Transverse colon (tissue), 3 donors: ENCODE data around the gene KLF13.

Experiments used
- POLR2A ChIP-seq: fragments of 450-650 bp; IDR thresholded peaks from one replicate; pipeline ENCODE4 v1.6.1; 2016; ENCODE audit warnings: antibody characterized with exemption, mild to moderate bottlenecking, moderate library complexity
- POLR2AphosphoS5 ChIP-seq, 3 donors: sonication (generic); formaldehyde crosslinking; IDR thresholded peaks; one replicate each; pipeline ENCODE4 v1.6.1; 2016; ENCODE audit warnings: antibody characterized with exemption in 3 of 3

DNA sequence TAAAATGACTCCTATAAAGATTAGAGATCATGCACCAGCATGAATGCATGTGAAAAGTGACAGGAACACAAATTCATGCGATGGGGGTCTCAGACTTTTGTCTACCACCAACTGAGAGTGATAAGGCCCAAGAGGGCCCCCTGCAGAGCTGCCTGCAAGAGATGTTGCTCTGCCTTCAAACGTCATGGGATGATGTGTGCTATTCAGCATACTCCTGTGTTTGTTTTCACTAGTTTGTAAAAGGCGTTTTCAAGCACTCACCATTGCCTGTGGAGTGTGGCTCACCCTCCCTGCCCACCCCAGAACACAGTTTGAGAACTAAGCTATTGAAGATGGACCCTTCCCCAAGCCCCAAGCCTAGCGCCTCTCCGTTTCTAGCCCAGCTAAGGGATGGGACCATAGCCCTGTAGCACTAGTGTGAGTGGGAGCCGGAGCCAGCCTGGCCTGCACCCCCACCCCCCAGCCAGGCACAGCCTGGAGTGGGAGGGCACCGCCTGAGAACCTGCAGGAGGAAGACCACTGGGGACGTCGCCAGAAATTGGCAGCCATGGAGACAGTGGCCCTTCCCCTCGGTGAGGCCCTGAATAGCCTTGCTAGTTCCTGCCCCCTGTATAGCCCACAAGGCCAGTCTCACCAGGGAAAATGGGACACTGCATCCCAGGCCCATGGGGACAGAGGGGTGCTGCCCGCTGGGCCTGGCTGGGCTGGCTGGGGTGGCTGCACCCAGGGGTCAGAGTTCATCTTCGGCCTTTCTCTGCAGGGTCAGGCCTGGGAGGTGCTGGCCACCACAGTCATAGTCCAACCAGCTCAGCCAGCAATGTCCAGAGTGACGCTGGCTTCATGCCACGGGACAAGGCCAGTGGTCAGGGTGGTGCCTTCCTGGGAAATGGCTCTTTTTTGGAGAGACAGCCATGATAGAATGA, 22.6 kb upstream of the KLF13 start:
- TF ChIP-seq POLR2A (no peak), POLR2AphosphoS5 (IDR thresholded peaks at IDR 0.05) (no peak)
